Mucosa of descending colon (tissue), 3 donors: ENCODE measurements around the gene SLC25A48. TPM values are rescaled to one million over a fixed set of nuclear protein-coding genes. Genes with fewer than 3 reads are reported as not detected.

Experiments
- ATAC-seq: fragments of 200-7000 bp; cut with Tn5 transposase; one replicate; pipeline ENCODE4 v1.9.1; 2020; ENCODE audit warnings: mild to moderate bottlenecking, moderate library complexity
- DNase-seq, 3 donors: peaks; one replicate each; pipeline ENCODE4 v3.0.0-alpha.2; 2020
- H3K36me3 ChIP-seq: fragments of 200-600 bp; one replicate; pipeline ENCODE4 v1.8.0; 2021; ENCODE audit warnings: low read depth, mild to moderate bottlenecking
- H3K4me1 ChIP-seq: fragments of 200-600 bp; one replicate; pipeline ENCODE4 v1.8.0; 2021; ENCODE audit warnings: low read depth, mild to moderate bottlenecking
- H3K4me3 ChIP-seq: fragments of 200-600 bp; one replicate; pipeline ENCODE4 v1.8.0; 2021; ENCODE audit warnings: mild to moderate bottlenecking
- H3K9me3 ChIP-seq: fragments of 200-600 bp; one replicate; pipeline ENCODE4 v1.8.0; 2021; ENCODE audit warnings: mild to moderate bottlenecking
- intact Hi-C, 2 donors: fragments of 100-400 bp; cut with DNase I in 1 of 2; cut with micrococcal nuclease in 1 of 2; formaldehyde crosslinking; loops; one replicate each; pipeline versions ENCODE4 v1.11.0 to v1.11.1; 2022; cut with DNase I, micrococcal nuclease
- total RNA-seq, 3 donors: library from RNA; stranded (reverse); fragmentation: NEBNext Ultra II Directional in 2 of 3; extraction: Animal tissue kit (Norgen Biotek cat#: 25700) in 2 of 3; gene quantifications; one replicate each; pipeline versions ENCODE4 v1.2.1 to v1.2.4, GENCODE V29; 2021 to 2023
- TF ChIP-seq, protein P1 (sequence below): fragments of 200-600 bp; IDR thresholded peaks from one replicate; pipeline ENCODE4 v1.8.0; 2022; ENCODE audit warnings: antibody characterized with exemption, mild to moderate bottlenecking
- donor health status: DM: no; HTN: no; CAD: no; lungs with moderate emphysema.
- donor health status: DM: no; HTN: no; CAD: no.
- donor health status: DM: no; HTN: yes; CAD: no.

The SLC25A48 gene
- total RNA-seq, 3 donors from 2014 or later: 2.2 to 4.5 (median 3.3) TPM

DNA sequence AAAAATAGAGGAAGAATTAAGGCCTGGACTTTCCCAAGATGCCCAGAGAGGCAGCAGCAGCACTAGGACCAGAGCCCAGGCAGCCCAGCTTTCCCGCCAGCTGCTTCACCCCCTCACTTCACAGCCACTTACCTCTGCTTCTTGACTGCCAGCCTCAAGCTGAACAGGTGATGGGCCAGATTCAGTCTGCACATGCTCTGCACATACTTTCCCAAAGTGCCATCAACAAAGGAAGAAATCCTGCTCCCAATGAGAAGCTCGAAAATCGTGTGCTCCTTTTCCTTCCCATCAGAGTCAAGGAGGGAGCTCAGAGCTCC lies 4.1 kb upstream of the SLC25A48 start:
- Histone ChIP-seq H3K4me1 (peaks cover 9% of the 10 kb centered on the region), H3K4me3 (no peak overlapping the region), H3K9me3 (no peaks in the 10 kb centered on the region), H3K36me3 (no peaks in the 10 kb centered on the region)
- intact Hi-C loops: loop anchor here (2.0 to 10.0 kb wide), 3 partner anchors 268 to 366 kb away; no protein-coding TSS in a partner anchor
- DNase-seq: no peak
- no peak for ATAC-seq
- TF ChIP-seq, protein P1, sequence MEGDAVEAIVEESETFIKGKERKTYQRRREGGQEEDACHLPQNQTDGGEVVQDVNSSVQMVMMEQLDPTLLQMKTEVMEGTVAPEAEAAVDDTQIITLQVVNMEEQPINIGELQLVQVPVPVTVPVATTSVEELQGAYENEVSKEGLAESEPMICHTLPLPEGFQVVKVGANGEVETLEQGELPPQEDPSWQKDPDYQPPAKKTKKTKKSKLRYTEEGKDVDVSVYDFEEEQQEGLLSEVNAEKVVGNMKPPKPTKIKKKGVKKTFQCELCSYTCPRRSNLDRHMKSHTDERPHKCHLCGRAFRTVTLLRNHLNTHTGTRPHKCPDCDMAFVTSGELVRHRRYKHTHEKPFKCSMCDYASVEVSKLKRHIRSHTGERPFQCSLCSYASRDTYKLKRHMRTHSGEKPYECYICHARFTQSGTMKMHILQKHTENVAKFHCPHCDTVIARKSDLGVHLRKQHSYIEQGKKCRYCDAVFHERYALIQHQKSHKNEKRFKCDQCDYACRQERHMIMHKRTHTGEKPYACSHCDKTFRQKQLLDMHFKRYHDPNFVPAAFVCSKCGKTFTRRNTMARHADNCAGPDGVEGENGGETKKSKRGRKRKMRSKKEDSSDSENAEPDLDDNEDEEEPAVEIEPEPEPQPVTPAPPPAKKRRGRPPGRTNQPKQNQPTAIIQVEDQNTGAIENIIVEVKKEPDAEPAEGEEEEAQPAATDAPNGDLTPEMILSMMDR: no peak

GRCh38 chr5:135830876-135831275 lies 3.6 kb upstream of the SLC25A48 start:
- intact Hi-C loops: loop anchor here (2.0 to 10.0 kb wide), 3 partner anchors 269 to 366 kb away; no protein-coding TSS in a partner anchor
- ATAC-seq: no peak

GRCh38 chr5:135831439-135831838 lies 3.0 kb upstream of the SLC25A48 start:
- ATAC-seq (no peak), DNase-seq (no peak)
- H3K36me3 ChIP-seq: no peaks in the 10 kb centered on the region
- no peak overlapping the region for H3K4me3 ChIP-seq
- no peaks in the 10 kb centered on the region for H3K9me3 ChIP-seq
- H3K4me1 ChIP-seq: peaks cover 9% of the 10 kb centered on the region
- TF ChIP-seq, protein P1: no peak
- intact Hi-C loops: loop anchor here (2.0 to 10.0 kb wide), 3 partner anchors 269 to 367 kb away; no protein-coding TSS in a partner anchor

More at GRCh38 chr5:135830876-135831275, 3.6 kb upstream of the SLC25A48 start:
- Histone ChIP-seq H3K36me3 (no peaks in the 10 kb centered on the region), H3K9me3 (no peaks in the 10 kb centered on the region), H3K4me1 (peaks cover 9% of the 10 kb centered on the region), H3K4me3 (no peak overlapping the region)
- no peak for DNase-seq
- TF ChIP-seq, protein P1: no peak

DNA sequence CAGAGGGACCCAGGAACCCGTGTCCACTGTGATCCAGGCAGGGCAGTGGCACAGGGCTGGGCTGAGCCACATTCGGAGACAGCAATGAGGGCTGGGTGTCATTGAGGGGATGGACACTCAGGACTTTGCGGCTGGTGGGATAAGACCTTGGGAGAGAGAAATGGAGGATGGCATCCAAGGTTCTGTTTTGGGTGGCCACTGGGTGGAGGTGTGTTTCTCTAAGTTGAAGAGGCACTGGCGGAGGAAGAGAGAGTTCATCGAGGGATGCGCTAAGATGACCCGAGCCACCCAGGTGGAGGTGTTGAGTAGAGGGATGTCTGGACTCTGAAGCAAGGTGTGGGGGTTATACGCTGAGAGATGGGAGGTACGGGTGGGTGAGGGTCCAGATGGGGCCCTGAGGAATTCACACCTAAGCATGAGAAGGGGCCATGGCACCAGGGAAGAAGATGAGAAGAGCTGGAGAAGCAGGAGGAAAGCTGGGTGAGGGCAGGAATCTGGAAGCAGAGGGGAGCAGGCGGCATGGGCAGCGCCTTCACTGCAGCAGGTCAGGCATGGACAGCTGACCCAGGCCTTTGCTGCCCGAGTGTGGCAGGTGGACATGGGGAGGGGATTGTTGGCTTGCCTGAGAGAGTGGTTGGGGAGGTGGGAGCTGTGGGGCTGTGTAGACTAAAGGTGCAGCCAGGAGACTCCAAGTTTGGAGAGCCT lies 2.5 kb upstream of the SLC25A48 start:
- intact Hi-C loops: loop anchor here (2.0 to 10.0 kb wide), 3 partner anchors 270 to 367 kb away; no protein-coding TSS in a partner anchor
- no peaks in the 10 kb centered on the region for H3K9me3 ChIP-seq
- DNase-seq: no peak
- ATAC-seq: no peak
- peaks cover 9% of the 10 kb centered on the region for H3K4me1 ChIP-seq
- H3K4me3 ChIP-seq: no peak overlapping the region
- TF ChIP-seq, protein P1: no peak
- H3K36me3 ChIP-seq: no peaks in the 10 kb centered on the region

DNA sequence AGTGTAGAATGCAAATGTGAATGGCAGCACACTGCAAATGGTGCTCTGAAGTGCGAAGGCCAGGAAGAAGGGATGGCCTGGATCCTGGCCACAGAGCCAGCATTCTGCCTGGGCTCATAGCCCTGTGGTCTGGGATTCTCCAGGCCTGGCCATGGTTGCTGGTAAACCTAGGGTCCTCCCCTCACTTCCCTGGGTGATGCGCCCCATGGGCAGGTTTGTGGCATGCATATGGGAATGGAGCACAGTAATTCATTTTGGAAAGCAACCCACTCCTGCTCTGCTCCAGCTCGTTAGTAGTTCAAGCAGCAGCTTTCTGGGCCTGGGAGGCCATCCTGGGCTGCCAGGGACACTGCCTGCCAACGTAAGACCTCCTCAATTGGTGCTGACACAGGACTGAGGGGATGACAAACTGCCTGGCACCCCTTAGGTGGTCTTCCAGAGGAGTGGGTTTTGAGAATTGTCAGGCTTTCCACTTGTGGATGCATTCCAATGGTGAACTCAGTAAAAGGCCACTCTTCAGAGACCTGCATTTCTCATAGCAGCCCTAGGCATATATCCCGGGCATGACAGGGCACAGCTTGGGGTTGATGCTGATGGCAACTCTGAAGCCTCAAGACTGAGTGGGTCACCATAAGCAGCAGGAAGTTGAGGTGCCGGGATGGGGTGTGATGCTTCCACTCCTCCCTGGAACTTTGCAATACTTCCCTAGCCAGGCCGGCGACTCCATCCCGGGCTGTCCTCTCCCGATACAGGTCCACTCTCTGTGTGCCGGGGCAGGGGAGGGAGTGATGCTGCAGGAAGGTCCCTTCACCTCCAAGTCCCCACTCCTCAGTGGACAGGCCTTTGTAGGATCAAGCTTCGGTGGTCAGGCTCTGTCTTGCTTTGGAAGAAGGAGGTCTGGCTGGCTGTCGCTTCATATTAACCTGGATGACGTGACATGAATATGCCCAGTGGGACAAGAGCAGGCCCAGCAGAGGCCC lies 1.2 kb upstream of the SLC25A48 start:
- Histone ChIP-seq H3K36me3 (no peaks in the 10 kb centered on the region), H3K4me1 (peaks cover 9% of the 10 kb centered on the region), H3K4me3 (no peak overlapping the region), H3K9me3 (no peaks in the 10 kb centered on the region)
- no peak for DNase-seq
- ATAC-seq: no peak
- intact Hi-C loops: loop anchor here (5.0 to 10.0 kb wide), 2 partner anchors 271 to 368 kb away; no protein-coding TSS in a partner anchor
- TF ChIP-seq, protein P1: no peak
